ENCODE measurements around the gene DACH1.
"Not testable (repeated sequence)": the region's sequence is repeated elsewhere in the genome, so short reads cannot be mapped to it uniquely, and the experiment has no call there.

The DACH1 gene

GRCh38 chr13:71867131-71867814, at the start of gene DACH1:
Gene DACH1 (minus strand): TSS chr13:71867204.
- DNase-seq: peak; percentile 96

- DNase-seq: no peak
Measured at GRCh38 chr13:71913717-71914116, 46.7 kb upstream of the DACH1 start.

- no peak for DNase-seq
Measured at GRCh38 chr13:71912524-71912923, 45.5 kb upstream of the DACH1 start.

DNA sequence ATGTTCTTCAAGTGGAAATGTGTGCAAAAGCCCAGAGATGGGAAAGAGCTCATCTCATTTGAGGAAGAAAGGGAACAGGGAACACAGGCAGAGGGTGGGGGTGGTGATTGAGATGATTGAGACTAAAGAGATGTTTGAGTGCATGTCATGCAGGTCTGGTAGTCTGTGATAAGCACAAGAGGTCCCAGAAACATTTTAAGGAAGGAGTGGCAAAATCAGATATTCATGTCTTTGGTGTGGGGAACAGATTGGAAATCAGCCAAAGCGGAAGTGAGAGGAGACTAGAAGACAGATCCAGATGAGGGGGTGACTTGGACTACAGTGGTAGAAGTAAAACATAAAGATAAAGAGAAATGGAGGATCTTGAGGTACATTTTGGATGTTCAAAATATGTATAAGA, 39.4 kb upstream of the DACH1 start:
- no peak for DNase-seq

GRCh38 chr13:71902676-71903075, 35.7 kb upstream of the DACH1 start:
- no peak for DNase-seq

- not testable (repeated sequence) for DNase-seq
Measured at GRCh38 chr13:71893506-71893905, 26.5 kb upstream of the DACH1 start.

DNA sequence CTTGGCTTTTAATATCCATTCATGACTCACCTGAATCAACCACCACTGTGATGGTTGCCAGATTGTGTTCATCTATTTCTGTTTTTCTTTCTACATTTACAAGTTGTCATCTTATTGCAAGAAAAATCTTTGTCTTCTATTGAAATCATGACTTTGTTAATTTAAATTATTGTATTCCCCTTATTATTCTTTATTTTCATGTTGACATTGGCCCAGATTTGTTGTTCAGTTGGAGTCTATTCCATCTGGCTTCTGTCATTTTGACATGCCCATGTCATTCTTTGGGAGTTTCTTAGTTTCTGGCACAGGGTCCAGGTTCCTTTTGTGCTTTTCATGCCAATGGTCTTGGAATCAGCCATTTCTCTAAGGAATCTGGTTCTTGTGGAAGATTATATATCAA, 19.9 kb upstream of the DACH1 start:
- DNase-seq: no peak

- DNase-seq: no peak
Measured at GRCh38 chr13:71882120-71882519, 15.1 kb upstream of the DACH1 start.

DNA sequence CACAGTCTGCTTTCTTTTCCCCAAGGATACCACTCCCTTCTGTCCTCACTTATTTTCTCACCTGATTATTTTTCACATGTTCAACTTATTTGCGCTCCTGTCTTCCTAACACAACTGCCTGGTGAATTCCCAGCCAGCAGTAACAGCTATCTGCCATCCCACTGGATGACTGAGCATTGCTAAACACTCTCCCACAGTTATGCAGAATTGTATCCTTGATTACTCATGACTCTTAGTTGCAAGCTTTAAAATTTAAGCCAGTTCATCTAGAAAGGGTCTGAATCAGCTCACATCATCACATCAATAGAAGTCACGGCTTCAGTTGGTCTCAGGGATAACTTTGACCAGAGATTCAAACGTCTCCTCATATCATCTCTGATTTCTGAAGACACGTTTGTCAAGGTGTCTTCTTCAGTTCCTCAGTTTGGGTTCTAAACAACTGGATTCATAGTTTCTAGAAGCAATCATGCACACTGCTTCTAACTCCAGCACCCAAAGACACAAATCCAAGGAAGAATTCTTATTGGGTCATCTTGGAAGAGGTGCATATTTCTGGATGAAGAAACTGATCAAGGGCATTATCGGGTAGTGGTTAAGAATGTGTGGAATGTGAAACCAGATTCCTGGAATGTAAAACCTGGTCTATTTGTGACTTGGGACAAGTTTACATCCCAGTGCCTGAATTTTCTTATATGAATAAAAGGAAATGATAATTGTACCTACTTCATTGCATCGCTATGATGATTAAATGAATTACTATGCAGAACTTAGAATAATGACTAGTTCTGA, 13.9 kb upstream of the DACH1 start:
- DNase-seq: no peak

DNA sequence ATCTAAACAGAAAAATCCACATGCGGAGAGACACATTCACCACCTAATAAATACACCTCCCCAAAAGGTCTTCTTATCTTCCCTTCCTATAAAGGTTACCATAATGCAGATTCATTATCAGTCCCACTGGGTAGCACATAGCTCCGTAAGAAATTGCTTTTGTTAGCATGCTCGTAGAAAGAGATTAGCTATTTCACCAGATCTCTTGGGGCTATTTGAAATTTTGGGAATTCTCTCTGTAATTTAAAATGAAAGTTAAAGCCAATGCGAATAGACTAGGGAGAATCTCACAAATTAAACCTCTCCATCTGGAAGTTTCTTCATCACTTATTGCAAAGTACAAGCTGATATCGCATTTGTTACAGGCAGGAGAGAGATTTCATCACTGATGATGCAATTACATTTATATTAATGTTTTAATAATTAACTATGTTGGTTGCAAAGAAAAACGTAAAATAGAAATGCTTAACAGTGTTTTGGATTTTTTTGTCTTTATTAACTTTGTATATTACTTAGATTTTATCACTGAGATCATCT, 12.9 kb upstream of the DACH1 start:
- DNase-seq: no peak

- DNase-seq: no peak
Measured at GRCh38 chr13:71879129-71879535, 12.1 kb upstream of the DACH1 start.

DNA sequence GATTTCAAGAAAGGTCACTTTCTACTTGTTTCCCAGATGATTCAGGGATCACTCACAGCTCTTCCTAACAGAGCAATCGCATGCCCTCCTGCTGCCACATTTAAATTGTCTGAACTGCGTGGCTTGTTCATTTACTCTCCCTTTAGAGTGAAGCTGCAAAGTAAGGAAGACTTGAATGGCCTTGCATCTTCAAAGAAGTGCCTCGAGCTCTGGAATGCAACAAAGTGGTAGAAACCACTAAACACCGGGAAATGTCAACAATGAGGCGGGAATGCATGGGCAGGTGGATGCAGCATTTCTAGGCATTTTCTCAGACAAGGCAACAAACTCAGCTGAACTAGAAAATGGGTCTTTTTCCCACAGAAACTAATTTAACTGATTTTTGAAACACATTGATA, 10.3 kb upstream of the DACH1 start:
- peak; percentile 76 for DNase-seq

GRCh38 chr13:71876648-71877255, 9.7 kb upstream of the DACH1 start:
- peak; percentile 76 for DNase-seq

- no peak for DNase-seq
Measured at GRCh38 chr13:71875823-71876222, 8.8 kb upstream of the DACH1 start.

GRCh38 chr13:71874458-71874857, 7.5 kb upstream of the DACH1 start:
- DNase-seq: peak; percentile 94

- peak; percentile 76 for DNase-seq
Measured at GRCh38 chr13:71873418-71874247, 6.6 kb upstream of the DACH1 start.

DNA sequence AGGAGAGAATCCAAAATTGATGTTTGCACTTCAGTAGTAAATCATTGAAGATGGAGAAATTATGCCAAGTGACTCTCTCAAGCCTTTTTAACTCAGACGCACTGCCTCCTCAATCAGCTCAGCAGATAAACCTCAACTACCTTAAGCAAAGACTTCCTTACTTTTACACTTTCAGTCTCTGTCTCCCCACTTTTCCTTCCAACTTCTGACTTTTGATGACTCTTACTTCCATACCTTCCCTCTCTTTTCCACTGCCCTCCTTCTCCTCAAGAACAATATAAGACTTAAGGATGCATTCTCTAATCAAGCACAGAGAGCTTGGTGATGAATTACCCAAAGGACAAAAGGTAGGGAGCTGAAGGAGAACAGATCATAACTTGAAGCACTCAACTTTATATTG, 4.8 kb upstream of the DACH1 start:
- peak; percentile 80 for DNase-seq

- DNase-seq: peak; percentile 85
Measured at GRCh38 chr13:71871176-71871754, 4.3 kb upstream of the DACH1 start.

GRCh38 chr13:71870100-71870499, 3.1 kb upstream of the DACH1 start:
- peak; percentile 78 for DNase-seq

DNA sequence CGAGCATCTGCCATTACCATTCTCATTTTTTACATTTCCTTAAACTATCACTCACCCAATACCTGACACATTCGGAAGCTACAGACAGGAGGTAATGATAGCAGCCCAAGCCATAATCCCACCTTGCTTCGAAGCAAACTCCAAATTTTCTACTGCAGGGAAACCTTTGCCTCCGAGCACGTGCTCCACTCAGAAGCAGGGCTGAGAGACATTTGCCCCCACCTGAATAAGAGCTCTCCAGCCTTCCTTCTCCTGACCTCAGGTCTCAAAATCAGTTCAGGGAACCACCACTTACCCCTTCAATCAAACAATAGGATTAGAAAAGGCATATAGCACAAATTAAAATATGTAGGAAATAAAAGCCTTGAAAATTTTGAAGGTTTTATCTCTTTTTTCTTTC, 2.3 kb upstream of the DACH1 start:
- peak; percentile 67 for DNase-seq

DNA sequence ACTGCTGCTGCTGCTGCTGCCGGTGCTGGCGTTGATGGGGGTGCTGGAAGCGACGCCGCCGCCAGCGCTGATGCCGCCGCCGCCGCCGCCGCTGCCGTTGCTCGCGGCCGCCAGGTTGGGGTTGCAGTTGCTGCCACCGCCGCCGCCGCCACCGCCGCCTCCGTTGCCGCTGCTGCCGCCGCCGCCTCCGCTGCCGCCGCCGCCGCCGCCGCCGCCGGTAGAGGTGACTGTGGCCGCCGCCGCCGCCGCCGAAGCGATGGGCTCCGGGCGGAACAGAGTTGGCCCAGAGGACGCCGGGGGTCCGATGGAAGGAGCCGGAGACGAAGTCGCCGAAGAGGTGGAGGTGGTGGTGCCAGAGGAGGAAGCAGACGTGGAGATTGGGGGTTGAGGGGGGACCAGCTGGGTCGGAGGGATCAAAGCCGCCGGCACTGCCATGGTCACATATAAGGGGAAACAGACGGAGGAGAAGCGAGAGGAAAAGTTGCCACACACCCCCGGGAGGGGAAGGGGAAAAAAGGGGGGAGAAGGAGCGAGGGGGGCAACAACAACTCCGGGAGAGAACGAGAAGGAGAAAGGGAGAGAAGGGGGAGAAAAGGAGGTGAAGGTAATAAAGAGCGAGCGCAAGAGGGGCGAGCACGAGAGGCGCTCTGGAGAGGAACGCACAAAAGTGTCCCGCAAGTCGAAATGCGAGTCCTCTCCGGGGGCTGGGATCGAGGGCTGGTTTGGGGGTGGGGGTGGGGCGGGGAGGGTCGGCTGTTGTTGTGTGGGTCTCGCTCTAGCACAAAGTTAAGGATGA, 471 bp downstream of the DACH1 start:
- DNase-seq: no peak
